HPDE6-E6E7 (cell line): Measurements from ENCODE around the gene L1CAM.
"Not testable (repeated sequence)": the region's sequence is repeated elsewhere in the genome, so short reads cannot be mapped to it uniquely, and the experiment has no call there.

Experiments
- DNase-seq: peaks from one replicate; pipeline ENCODE4 v3.0.0; 2011; ENCODE audit warnings: missing footprints; ENCODE audit errors: extremely low spot score

The L1CAM gene

DNA sequence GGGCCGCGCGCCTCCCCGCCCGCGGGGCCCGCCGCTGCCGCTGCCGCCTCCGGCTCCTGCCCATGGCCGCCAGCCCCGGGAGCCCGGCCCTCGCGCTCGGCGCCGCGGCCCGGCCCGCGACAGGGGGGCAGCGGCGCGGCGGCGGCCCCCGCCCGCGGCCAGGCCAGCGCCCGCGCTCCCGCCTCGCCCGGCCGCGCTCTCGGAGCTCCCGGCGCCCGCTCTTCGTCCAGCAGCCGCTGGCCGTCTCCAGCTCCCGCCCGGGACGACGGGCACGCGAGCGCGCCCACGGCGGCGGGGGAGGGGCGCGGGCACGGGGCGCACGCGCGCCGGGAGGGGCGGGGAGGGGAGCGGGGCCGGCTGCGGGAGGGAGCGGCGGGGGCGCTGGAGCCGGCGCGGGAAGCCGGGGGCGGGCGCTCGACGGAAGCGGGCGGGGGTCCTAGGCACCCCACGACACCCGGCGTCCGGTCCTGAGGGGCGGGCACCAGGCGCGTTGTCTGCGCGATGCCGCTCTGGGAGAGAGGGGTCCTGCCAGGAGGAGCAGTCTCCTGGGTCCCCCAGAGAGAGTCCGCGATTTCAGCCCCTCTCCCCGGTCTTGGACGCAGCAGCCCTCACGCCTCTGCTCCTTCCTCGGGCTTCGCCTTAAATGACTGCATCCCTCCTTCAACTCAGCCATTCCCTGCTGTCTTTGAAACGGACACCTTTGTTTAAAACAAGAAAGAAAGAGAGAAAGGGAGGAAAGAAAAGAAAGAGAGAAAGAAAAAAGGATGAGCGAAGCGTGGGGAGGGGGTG is 55.1 kb downstream of the L1CAM start:
- no peak for DNase-seq

DNA sequence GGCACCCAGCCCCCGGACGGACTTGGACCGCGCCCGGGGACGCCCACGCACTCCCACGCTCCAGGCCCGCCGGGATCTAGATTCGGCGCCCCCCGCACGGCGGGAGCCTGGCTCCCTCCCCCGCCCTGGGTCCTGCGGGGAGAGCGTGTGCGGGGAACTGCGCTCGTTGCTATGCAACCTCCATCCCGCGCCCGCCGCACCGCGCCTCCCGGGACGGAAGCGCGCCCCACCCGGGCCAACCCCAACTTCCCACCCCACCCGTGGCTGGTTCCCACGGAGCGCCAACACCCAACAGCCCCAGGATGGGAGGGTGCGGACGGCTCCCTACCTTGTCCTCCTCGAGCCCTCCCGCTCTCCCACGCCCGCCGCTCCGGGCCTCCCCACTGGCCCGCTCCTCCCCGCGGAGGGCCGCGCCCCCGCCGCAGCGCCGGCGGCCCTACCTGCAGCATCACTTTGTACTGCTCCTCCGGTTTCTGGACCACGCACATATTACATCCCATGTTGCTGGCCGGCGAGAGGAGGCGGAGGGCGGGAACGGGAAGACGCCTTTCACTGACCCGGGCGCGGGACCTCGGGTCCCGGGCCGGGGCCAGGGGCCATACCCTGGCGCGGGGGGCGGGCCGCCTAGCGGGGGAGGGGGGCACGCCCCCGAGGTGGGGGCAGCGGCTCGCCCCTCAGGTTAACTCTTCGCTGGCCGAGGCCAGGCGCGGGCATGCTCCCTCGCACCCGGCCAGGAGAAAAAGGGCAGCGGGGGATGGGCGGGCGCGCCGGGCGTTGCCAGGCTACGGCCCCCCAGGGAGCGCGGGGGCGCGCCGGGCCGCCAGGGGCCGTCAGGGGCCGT is 56.0 kb downstream of the L1CAM start, which contains the start of gene PDZD4:
Gene PDZD4 (minus strand): TSS at position 746 of the 841 bp plus-strand sequence. CDS start 246 bp downstream, at position 500.
- no peak for DNase-seq

DNA sequence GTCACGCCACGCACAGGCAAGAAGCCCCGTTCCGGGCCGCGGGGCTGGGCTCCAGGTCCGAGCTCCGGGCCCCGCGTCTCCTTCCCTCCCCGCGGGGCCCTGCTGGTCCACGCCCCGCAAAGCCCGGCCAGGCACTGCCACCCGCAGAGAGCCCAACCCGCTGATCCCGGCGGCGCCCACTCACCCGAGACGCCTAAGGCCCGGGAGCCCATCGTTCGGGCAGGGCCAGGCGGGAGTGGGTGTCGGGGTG is 56.5 kb downstream of the L1CAM start:
- no peak for DNase-seq

DNA sequence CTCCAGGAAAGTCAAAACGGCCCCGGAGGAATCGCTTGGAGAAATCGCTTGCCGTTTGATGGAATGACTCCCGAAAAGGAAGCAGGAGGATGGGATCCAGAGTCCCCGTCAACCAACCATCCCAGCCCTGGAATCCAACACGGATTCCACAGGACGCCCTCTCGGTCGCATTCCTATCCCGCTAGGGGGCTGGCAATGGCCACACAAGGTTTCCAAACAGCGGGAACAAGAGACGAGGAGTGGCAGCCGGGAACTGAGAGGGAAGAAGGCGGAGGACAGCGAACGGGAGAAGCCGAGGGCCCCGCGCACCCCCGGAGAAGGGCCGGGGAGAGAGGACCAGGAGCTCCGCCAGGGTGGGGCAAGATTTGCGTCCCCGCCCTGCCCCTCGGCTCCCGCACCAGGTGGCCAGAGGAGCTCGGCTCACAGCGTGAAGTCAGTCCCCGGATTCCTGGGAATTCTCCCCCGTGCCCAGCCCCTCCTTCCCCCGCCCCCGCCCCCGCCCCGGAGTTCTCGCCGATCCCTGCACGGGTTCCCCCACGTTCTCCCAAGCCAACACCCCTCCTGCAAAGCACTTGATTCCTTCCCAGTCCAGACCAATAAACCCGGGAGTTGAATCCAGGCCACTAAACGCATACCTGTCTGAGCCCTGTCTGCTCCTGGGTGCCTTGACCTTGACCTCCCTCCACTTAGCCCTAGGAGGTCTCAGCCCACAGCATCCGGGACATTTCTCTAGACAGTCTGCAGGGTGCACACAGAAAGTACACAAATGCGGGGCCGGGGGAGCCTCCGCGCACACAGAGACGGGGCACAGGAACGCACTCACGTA is 57.0 kb downstream of the L1CAM start:
- no peak for DNase-seq

DNA sequence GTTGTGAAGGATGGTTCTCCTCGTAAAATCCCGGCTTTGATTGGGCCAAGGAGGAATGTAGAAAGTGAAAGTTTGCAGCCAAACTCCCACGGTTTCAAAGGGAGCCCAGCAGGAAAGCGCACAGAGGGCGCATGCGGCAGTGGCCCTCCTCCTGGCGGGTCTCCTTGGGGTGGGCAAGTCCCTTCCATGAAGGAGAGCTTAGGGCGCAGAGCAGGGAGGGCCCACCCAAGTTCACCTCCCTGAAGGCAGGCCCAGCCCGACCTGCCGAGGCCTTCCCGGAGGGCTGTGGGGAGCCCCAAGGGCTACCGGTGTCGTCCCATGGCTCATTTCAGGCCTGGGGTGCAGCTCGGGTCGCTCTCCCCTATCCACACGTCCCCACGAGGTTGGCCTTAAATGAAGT is 57.7 kb downstream of the L1CAM start:
- DNase-seq = no peak

DNA sequence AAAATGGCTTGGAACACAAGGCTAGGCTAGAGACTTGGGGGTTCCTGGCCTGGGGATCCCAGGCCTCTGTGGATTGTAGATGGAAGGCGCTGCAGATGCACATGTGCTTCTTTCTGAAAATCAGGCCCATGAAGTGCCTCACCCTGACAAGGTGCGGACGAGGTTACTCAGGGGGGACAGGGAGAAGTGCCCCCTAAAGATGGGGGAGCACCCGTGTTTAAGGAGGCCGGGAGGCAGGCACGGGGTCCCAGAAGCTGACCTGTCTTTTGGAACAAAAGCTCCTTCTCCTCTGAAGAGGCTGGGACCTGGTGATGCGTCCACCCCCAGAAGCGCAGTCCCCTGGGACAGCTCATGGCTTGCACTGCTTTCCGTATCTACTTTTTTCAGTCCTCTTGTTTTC is 58.1 kb downstream of the L1CAM start:
- no peak for DNase-seq

DNA sequence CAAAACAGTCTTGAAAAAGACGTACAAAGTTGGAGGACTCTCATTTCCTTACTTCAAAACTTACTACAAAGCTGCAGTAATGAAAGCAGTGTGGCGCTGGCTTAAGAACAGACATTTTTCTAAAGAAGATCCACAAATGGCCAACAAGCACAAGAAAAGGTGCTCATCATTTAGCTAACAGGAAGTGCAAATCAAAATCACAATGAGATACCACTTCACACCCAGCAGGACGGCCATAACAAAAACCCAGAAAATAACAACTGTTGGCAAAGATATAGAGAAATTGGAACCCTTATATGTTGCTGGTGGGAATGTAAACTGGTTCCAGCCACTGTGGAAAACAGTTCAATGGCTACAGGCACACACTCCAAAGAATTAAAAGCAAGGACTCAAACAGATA is 59.0 kb downstream of the L1CAM start:
- DNase-seq = no peak

DNA sequence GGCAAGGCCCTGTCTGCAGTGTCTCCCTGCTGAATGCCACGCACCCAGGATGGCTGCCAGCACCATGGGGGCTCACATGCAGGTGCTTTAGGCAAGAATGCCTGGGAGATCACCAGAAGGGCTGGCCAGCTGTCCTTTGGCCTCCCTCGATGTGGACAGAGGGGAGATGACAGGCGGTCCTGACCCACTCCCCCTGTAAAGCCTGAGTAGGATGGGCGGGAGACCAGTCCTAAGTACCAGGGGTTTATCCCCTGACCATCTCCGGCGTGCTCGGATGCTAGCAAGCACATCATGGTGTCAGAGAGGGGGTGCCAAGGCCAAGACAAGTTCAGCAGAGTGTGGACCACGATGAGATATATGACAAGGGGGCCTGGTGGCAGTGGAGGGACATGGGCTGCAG is 60.9 kb downstream of the L1CAM start:
- no peak for DNase-seq

DNA sequence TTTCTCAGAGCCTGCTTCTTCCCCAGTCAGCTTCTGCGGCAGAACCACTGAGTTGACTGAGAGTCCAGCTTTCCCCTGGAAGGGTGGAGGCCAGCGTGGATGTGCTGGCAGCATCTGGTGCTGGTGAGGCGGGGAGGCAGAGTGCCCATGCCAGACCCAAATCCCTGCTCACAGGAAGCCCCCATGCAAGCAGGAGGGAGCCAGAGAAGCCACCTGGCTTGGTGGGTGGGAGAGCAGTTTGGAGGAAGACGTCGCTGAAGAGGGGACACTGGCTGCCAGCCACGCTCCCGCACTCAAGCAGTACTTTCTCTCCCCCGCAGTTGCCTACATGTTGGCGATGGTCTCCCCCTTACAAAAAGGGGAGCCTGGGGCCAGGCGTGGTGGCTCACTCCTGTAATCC is 61.6 kb downstream of the L1CAM start:
- DNase-seq = no peak

DNA sequence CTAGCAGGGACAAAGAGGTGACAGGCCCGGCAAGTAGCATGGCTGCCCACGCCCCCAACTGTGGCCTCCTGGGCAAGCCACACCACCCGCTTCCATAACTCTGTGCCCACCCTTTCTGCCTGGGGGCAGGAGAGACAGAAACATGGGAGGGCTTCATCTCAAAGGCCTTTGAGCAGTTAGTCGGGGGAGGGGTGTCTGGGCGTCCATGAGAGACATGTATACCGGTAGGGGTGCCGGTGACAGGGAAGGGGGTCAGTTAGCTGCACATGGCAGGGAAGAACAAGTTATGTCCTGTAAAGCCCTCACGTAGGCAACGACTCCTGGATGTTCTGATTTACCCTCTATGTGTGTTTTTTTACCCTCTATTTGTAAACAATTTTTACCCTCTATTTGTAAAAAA is 64.9 kb downstream of the L1CAM start:
- DNase-seq = no peak

DNA sequence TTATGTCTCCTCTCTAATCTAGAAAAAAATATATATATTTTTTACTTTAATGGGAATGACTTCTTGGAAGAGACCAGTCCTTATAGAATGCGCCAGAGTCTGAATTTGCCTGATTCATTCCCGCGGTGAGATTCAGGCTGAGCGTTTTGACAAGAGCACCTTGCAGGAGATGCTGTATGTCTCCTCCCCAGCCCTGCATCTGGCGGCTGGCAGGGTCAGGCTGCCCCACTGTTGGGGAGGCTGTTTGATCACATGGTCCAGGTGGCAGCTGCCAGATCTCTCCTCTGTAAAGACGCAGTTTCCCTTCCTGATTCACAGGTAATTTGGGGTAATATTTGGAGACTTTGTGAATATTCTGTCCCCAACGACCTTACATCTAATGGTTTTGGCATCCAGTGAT is 65.4 kb downstream of the L1CAM start:
- no peak for DNase-seq

DNA sequence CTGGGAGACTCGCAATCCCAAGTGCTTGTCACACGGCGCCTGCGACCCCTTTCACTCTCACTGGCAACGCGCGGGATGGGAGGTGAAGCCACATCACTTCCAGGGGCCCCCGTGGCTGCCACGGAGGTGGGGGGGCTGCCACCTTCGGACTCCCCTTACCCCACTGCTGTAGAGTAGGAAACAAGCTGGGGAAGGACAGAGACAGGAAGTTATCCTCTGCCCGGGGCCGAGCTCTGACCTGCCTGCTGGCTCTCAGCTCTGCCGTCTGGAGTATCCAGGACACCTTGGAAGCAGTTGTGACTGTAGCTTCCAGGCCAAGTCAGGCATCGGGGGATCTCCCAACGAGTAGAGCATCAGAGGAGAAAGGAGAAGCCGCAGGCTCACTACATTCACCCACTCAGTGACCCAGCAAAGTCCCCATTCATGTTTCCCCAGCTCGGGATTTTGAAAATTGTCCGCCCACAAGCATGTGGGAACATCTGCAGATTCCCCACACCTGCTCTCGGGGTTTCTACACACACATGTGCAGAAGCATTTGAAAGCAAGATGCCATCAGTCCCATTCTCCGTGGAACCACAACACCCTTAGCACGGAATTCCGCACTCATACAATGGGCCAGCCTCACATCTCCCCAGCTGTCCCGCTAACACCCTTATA is 66.5 kb downstream of the L1CAM start:
- DNase-seq = no peak

DNA sequence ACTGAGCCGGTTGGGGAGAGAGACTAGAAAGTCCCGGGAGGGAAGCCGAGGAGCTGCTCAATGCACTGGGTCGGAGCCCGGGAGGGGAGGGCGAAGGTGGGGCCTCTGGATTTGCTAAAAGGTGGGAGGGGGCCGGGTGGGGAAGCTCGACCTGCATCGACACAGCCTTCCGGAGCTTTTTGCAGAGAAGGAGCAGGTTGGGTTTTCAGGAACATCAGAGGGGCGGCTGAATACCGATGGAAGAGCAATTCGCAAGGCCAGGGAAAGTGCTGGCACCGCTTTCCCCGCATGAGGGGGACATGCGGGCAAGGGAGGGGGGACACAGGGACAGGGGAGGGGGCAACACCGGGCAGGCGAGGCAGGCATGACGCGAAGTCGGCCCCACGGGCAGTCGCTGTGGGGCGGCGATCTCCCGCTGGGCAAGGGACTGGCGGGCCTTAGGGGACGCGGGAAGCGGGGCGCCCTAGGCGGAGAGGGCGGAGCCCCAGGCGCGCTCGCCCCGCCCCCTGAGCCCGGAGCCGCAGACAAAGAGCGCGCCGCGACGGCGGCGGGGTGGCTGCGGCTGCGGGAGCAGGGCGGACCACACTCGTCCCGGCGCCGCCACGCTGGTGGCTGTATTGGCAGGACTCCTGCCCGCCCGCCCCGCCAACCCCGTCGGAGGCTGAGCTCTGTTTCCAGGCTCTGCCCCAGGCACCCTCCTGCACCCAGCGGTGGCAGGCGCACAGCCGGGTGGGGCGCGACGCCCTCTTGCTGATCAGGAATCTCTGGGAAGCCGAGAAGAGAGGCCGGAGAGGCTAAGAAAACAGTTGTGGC is 67.2 kb downstream of the L1CAM start:
- peak; percentile 62 for DNase-seq

DNA sequence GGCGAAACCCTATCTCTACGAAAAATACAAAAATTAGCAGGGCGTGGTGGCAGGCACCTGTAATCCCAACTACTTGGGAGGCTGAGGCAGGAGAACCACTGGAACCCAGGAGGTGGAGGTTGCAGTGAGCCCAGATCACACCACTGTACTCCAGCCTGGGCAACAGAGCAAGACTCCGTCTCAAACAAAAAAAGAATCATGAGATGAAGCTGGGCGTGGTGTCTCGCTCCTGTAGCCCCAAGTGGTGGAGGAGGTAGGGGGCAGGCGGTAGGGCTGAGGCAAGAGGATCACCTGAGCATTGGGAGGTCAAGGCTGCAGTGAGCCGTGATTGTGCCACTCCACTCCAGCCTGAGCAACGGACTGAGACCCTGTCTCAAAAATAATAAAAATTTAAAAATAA is 67.9 kb downstream of the L1CAM start:
- not testable (repeated sequence) for DNase-seq

DNA sequence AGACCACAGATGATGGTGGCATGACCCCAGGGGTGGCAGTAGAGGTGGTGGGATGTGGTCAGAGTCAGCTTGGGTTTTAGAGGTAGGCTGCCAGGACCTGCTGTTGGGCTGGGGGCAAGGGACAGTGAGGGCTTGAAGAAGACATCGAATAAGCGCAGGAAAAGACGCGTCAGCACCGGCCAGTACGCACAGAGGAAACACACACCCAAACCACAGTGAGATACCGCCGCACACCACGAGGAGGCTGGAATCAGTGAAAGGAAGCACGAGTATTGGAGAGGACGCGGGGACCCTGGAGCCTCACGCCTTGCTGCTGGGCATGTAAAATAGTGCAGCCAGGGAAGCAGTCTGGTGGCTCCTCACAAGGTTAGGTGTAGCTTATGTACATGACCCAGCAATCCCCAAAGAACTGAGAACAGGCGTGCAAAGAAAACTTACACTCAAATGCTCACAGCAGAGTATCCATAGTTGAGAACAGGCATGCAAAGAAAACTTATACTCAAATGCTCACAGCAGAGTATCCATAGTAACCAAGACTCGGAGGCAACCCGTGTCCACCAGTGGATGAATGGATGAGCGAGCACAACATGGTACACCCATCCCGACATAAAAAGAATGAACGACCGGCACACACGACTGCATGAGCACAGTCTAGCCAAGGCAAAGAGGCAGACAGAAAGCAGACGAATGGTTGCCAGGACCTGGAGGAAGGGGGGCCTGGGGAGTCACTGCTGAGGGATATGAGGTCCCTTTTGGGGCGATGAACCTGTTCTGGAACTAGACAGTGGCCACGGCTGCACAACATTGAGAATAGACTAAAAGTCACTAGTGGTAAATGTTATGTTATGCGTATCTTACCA is 68.9 kb downstream of the L1CAM start:
- DNase-seq = no peak

DNA sequence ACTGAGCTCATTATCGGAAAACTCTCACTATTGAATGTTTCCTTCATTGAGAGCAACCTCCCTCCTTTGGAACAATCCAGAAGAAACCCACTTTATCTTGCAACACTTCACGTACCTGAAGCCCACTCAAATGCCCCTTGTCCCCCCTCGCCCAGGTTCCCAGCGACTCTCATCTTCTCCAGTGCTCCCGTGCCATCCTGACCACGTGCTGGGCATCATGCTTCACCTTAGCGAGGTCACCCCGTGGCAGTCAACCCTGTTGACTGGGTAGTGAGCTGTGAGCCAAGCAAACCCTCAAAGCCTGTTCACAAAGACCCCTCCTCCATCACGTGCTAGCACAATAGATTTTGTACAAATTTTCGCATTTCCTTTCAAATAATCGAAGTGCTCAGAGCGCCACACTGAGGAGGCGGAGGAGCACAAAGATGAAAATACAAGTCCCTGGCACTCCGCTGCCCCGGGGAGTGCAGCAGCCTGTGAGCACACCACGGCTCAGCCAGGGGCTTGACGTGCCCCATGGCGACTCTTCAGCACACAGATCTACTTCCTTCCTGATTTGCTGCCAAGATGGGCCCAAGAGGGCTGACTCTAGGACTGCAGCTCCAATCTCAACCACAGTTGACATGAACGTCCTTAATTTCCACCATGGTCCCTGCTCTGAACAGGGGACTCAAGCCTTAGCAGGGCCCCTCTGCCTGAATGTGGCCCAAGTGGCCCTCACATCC is 71.2 kb downstream of the L1CAM start:
- no peak for DNase-seq

DNA sequence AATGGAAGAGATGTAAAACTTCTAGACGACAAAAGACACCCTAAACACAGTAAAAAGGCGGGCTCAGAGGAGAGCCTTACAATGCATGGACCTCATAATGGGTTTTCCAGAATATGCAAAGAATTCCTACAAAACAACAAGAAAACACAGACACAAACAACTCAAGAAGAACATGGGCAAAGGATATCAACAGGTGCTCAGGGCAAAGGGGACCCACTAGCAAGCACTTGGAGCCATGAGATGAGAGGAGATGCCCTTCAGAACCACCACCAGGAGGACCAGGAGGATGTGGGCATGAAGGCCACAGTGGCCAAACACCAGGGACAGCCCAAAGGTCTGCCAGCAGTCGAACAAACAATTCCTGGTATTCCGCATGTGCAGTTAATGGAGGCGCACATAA is 72.8 kb downstream of the L1CAM start:
- no peak for DNase-seq

DNA sequence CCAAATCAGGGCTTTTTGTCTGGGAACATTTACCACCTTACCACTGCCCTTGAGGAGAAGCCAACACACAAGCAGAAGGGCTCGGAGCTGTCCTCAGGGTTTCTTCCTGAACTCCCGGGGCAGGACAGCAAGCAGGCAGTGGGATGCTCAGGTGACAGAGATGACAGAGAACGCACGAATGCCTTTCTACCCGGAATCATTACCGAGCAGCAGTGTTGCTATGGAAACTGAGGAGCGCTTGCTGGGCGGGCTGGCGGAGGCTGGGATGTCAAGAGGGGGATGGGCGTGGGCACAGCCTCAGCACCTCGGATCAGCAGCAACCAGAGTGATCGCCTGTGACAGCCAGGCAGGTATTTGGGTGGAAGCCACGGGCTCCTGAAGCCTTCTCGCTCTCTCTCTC is 73.8 kb downstream of the L1CAM start:
- DNase-seq = no peak
